Spinal cord (tissue), 10 donors: ENCODE results near the gene ZNF548. TPM values are rescaled to one million over a fixed set of nuclear protein-coding genes. Genes with fewer than 3 reads are reported as not detected.
A peak's percentile ranks its signal among the peaks of the same experiment; 100 is the strongest.

Source experiments
- DNase-seq, 6 donors: peaks; one replicate each; pipeline versions ENCODE4 v3.0.0 to v3.0.0-alpha.2; 2013 to 2015; ENCODE audit warnings: low spot score in 6 of 6, low read depth in 4 of 6
- H3K27ac ChIP-seq: one replicate; pipeline ENCODE4 v1.5.1; 2013; ENCODE audit warnings: low read depth, low read length, control low read depth
- H3K27me3 ChIP-seq: one replicate; pipeline ENCODE4 v1.6.1; 2013; ENCODE audit warnings: low read length; ENCODE audit not compliant: control insufficient read depth, insufficient read depth
- H3K36me3 ChIP-seq: one replicate; pipeline ENCODE4 v1.6.1; 2013; ENCODE audit warnings: low read length; ENCODE audit not compliant: control insufficient read depth, insufficient read depth
- H3K4me1 ChIP-seq: one replicate; pipeline ENCODE4 v1.6.1; 2013; ENCODE audit warnings: low read length; ENCODE audit not compliant: control insufficient read depth, insufficient read depth
- H3K4me3 ChIP-seq: one replicate; pipeline ENCODE4 v1.5.1; 2013; ENCODE audit warnings: low read depth, low read length, control low read depth
- H3K9me3 ChIP-seq: one replicate; pipeline ENCODE4 v1.6.1; 2013; ENCODE audit warnings: low read length; ENCODE audit not compliant: control insufficient read depth, insufficient read depth
- WGBS: methylation state at CpG from one replicate; pipeline ENCODE4 v1.1.5; 2013; ENCODE audit warnings: missing lambda C conversion rate; ENCODE audit not compliant: insufficient coverage; 5-methylcytosine and 5-hydroxymethylcytosine counted together
- long read RNA-seq, 4 donors: transcript quantifications; one replicate each; lab custom pipeline, GENCODE V29; 2026
- polyA plus RNA-seq, 2 donors: library from polyadenylated mRNA; unstranded; fragments of 120-200 nt; gene quantifications; one replicate each; pipeline ENCODE4 v1.2.1, GENCODE V29; 2013; ENCODE audit not compliant: insufficient read length in 2 of 2
- total RNA-seq, 2 donors: library from RNA; depleted of rRNA in 1 of 2; stranded (reverse); fragments of 120-200 nt in 1 of 2; fragments of >200 nt in 1 of 2; gene quantifications; one replicate each; pipeline versions ENCODE4 v1.2.3 to v1.2.4, GENCODE V29; 2013 to 2014
- donor health status: healthy.

Gene ZNF548
- total RNA-seq, result 10 to 100 TPM; 33.6 to 34.2 TPM
- 10 to 100 TPM; 21.1 to 24.4 TPM for polyA plus RNA-seq
- long read RNA-seq, donor 1, partial matches to known transcripts, result 0 of 4 reads
- long read RNA-seq, donor 1, other reads (novel, unspliced or antisense), result 0 of 4 reads
- long read RNA-seq, donor 2, partial matches to known transcripts, result 0 of 2 reads
- long read RNA-seq, donor 2, other reads (novel, unspliced or antisense), result 0 of 2 reads
- long read RNA-seq, donor 3, partial matches to known transcripts, result 0 of 2 reads
- long read RNA-seq, donor 3, other reads (novel, unspliced or antisense), result 0 of 2 reads
- long read RNA-seq, donor 4, partial matches to known transcripts, result 0 of 5 reads
- long read RNA-seq, donor 4, other reads (novel, unspliced or antisense), result 0 of 5 reads

DNA sequence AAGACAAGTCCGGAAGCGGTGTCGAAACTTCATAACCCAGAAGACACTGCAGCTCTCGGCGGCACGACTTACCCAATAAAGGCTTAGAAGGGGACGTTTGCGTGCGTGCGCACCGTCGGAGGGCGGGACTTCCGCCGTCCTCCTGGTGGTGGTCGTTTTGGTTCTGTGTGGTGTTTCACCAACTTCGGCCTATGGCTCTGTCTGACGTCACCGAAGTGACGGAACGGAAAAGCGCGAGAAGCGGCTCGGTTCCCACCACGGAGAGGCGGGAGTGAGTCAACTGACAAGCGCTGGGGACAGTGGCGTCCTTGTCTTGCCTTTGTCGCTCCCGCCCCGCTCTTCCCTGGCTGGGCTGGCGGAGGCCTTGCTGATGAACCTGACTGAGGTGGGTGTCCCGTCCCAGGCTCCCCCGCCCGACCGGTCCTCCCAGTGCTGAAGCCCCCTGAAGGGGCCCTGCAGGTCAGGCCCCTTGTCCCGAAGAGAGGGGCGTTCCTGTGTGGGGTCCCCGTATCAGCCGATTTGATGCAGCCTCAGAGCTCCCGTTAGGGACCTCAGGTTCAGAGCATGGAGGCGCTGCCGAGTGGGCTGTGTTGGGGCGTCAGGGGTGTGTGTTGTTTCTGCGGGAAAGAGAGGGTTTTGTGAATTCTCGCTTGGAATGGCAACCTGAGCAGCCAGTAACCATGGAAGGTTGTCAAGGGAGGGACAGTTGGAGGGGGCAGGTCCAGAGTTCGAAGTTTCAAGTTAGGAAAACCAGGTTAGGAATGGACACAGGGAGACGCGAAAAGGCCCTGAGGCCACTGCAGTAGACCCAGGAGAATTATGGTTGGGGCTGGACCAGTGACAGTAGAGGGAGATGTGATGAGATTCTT lies at the start of gene ZNF548:
ZNF548 (plus strand) TSS at position 125 of the 869 bp plus-strand sequence; CDS start at position 371, 246 bp downstream.
- H3K27me3 ChIP-seq, result no peaks in the 10 kb centered on the region
- peak within 1 kb of the TSS; percentile 94 for H3K4me3 ChIP-seq
- no peaks in the 10 kb centered on the region for H3K9me3 ChIP-seq
- under 1% methylated on average over 50 of the region's 50 CpGs for WGBS
- H3K4me1 ChIP-seq, result peaks cover 5% of the 10 kb centered on the region
- DNase-seq, result peak; percentile 96 to 100 (median 99)
- H3K27ac ChIP-seq, result peak within 1 kb of the TSS; percentile 97
- H3K36me3 ChIP-seq, result no peaks in the 10 kb centered on the region

DNA sequence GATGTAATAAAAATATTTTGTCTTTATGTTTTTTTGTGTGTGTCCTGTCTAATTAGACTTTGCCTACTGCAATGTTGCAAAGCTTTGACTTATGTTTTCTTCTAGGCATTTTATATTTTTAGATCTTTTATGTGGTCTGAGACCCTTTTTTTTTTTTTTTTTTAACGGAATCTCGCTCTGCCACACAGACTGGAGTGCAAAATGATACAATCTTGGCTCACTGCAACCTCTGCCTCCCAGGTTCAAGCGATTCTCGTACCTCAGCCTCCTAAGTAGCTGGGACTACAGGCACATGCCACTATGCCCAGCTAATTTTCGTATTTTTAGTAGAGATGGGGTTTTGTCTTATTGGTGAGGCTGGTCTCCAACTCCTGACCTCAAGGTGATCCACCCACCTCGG lies 47.1 kb upstream of the ZNF548 start:
- peaks cover 3% of the 10 kb centered on the region for H3K36me3 ChIP-seq
- no peaks in the 10 kb centered on the region for H3K4me1 ChIP-seq
- WGBS, result no CpG with 5 or more reads among the region's 6 CpGs
- H3K4me3 ChIP-seq, result no peak overlapping the region
- no peak overlapping the region for H3K27ac ChIP-seq
- DNase-seq, result no peak
- no peaks in the 10 kb centered on the region for H3K9me3 ChIP-seq
- H3K27me3 ChIP-seq, result peaks cover 2% of the 10 kb centered on the region

DNA sequence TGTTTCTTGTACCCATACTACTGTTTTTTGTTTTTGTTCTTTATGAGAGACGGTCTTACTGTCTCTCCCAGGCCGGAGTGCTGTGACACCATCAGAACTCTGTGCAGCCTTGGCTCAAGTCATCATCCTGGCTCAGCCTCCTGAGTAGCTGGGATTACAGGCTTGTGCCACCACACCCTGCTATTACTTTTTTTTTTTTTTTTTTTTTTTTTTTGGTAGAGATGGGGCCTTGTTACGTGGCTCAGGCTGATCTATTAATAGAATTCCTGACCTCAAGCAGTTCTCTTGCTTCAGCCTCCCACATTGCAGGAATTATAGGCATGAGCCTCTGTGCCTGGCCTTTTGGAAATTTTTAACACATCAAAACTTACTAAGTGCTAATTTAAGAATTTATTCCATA lies 41.5 kb upstream of the ZNF548 start:
- Histone ChIP-seq H3K9me3 (no peaks in the 10 kb centered on the region), H3K4me1 (peaks cover 7% of the 10 kb centered on the region), H3K27ac (no peak overlapping the region), H3K36me3 (no peaks in the 10 kb centered on the region), H3K27me3 (peaks cover 2% of the 10 kb centered on the region), H3K4me3 (no peak overlapping the region)
- no peak for DNase-seq
- no CpG with 5 or more reads among the region's 3 CpGs for WGBS

GRCh38 chr19:57350877-57351805 lies 38.5 kb upstream of the ZNF548 start, which contains the start of gene ZNF304:
ZNF304 (plus strand) TSS chr19:57351271; CDS start chr19:57351665, 394 bp downstream.
- peaks cover 2% of the 10 kb centered on the region for H3K27me3 ChIP-seq
- peak within 1 kb of the TSS; percentile 92 for H3K4me3 ChIP-seq
- H3K36me3 ChIP-seq, result peaks cover 23% of the 10 kb centered on the region
- H3K27ac ChIP-seq, result peak within 1 kb of the TSS; percentile 67
- no peaks in the 10 kb centered on the region for H3K9me3 ChIP-seq
- WGBS, result under 1% methylated on average over 57 of the region's 57 CpGs
- DNase-seq, result peak; percentile 91 to 99 (median 95)
- H3K4me1 ChIP-seq, result peaks cover 7% of the 10 kb centered on the region

- Histone ChIP-seq H3K4me3 (peak overlapping the region; percentile 92), H3K4me1 (peaks cover 7% of the 10 kb centered on the region), H3K27me3 (no peaks in the 10 kb centered on the region), H3K27ac (no peak overlapping the region), H3K36me3 (peaks cover 30% of the 10 kb centered on the region), H3K9me3 (no peaks in the 10 kb centered on the region)
- DNase-seq, result no peak
- WGBS, result 18% methylated on average over 7 of the region's 7 CpGs
Observed at GRCh38 chr19:57351867-57352266, 37.8 kb upstream of the ZNF548 start.

- Histone ChIP-seq H3K4me1 (peaks cover 7% of the 10 kb centered on the region), H3K9me3 (no peaks in the 10 kb centered on the region), H3K27me3 (no peaks in the 10 kb centered on the region), H3K4me3 (no peak overlapping the region), H3K36me3 (peaks cover 47% of the 10 kb centered on the region), H3K27ac (no peak overlapping the region)
- DNase-seq, result no peak
- WGBS, result 100% methylated on average over 2 of the region's 4 CpGs
Observed at GRCh38 chr19:57355916-57356315, 33.7 kb upstream of the ZNF548 start.

GRCh38 chr19:57357406-57357805 lies 32.2 kb upstream of the ZNF548 start:
- WGBS, result 97% methylated on average over 4 of the region's 5 CpGs
- no peak for DNase-seq
- Histone ChIP-seq H3K4me1 (no peaks in the 10 kb centered on the region), H3K36me3 (peaks cover 47% of the 10 kb centered on the region), H3K4me3 (no peak overlapping the region), H3K27ac (no peak overlapping the region), H3K9me3 (no peaks in the 10 kb centered on the region), H3K27me3 (no peaks in the 10 kb centered on the region)

DNA sequence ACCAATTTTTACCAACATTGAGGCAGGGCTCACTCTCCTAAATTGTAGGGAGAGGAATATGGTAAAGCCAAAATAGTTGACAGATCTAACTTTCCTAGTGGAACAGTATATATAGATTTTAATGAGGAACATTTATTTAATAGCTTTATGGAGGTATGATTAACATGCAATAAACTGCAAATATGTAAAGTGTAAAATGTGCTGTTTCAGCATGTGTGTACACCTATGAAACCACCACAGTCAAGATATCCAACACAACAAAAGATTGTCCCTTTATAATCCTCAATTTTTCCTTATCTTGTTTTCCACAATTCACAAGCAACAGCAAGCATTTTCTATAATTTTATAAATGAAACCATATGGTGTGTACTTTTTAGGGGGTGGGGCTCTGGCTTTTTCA lies 30.4 kb upstream of the ZNF548 start:
- Histone ChIP-seq H3K4me3 (no peak overlapping the region), H3K36me3 (peaks cover 42% of the 10 kb centered on the region), H3K27ac (no peak overlapping the region), H3K4me1 (peaks cover 6% of the 10 kb centered on the region), H3K9me3 (no peaks in the 10 kb centered on the region), H3K27me3 (no peaks in the 10 kb centered on the region)
- no peak for DNase-seq

- Histone ChIP-seq H3K9me3 (no peaks in the 10 kb centered on the region), H3K27me3 (no peaks in the 10 kb centered on the region), H3K4me3 (peak overlapping the region; percentile 79), H3K36me3 (peaks cover 20% of the 10 kb centered on the region), H3K4me1 (peaks cover 11% of the 10 kb centered on the region), H3K27ac (peak overlapping the region; percentile 94)
- DNase-seq, result peak in 1 of 6 donors; percentile 4
- WGBS, result no CpG with 5 or more reads among the region's 2 CpGs
Observed at GRCh38 chr19:57362419-57362818, 27.2 kb upstream of the ZNF548 start.
